GM12873 (cell line): ENCODE data around the gene BCL11A.

Experiments used
- TF ChIP-seq, protein P1 (sequence below): IDR thresholded peaks from 2 replicates; pipeline ENCODE4 v1.5.1; 2012; ENCODE audit warnings: low read depth, mild to moderate bottlenecking, moderate library complexity, low read length, control low read depth; ENCODE audit not compliant: insufficient read depth; ENCODE audit errors: missing control alignments

The BCL11A gene

GRCh38 chr2:60570251-60570650, 16.8 kb upstream of the BCL11A start:
- TF ChIP-seq, protein P1, sequence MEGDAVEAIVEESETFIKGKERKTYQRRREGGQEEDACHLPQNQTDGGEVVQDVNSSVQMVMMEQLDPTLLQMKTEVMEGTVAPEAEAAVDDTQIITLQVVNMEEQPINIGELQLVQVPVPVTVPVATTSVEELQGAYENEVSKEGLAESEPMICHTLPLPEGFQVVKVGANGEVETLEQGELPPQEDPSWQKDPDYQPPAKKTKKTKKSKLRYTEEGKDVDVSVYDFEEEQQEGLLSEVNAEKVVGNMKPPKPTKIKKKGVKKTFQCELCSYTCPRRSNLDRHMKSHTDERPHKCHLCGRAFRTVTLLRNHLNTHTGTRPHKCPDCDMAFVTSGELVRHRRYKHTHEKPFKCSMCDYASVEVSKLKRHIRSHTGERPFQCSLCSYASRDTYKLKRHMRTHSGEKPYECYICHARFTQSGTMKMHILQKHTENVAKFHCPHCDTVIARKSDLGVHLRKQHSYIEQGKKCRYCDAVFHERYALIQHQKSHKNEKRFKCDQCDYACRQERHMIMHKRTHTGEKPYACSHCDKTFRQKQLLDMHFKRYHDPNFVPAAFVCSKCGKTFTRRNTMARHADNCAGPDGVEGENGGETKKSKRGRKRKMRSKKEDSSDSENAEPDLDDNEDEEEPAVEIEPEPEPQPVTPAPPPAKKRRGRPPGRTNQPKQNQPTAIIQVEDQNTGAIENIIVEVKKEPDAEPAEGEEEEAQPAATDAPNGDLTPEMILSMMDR = no peak

DNA sequence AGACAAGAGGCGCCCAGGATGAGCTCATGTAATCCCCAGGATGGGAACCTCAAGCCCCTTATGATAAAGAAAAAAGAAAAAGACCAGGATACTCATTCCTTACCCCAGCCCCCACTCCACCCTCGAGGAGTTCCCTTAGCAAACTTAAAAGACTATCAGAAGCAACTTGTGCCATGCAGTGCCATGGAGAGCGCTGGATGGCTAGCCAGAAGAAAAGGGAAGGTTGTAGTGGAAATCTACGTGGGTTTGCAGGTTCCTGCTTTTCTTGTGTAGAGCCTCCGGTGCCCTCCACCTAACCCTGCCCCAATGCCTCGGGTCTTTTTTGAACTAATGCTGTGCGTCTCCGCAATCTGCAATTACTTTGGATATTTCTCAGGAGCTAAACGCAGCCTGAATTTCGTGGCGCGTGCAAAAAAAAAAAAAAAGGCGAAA, 16.2 kb upstream of the BCL11A start:
- TF ChIP-seq, protein P1 = no peak

DNA sequence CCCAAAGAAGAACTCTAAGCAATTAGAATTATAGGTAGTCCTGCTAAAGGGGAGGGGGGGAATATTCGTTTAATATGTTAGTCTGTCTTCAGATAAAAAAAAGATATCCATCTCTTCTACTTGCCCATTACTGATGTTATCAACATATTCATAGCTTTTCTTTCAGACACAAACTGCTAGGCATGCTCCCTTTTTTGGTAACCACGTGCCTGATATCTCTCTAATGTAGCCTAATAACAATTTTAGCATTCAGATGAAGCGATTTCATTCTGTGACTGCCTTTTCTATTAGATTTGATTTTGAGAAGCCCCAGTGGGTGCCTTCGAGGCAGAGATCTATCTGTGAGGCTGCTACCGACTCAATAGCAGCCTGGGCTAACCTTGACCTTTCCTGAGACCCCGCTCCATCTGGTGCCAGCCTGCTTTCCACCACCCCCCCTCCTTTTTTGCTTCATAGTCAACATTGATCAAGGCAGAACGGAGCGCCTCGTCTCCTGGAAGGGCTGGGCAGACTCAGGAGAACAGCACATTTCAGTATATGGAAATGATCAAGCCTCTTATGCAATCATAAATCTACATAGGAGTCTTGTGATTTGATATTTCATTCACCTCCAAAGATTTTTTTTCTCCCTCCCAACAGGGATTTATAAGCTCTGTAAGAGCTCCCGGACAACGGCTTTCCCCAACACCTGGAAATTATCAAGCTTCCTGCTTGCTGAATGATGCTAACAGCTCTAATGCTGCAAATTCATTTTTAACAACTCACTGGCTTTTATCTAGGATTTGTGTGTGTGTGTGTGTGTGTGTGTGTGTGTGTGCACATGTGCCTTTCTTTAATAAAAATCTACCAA, 14.7 kb upstream of the BCL11A start:
- TF ChIP-seq, protein P1 = no peak

DNA sequence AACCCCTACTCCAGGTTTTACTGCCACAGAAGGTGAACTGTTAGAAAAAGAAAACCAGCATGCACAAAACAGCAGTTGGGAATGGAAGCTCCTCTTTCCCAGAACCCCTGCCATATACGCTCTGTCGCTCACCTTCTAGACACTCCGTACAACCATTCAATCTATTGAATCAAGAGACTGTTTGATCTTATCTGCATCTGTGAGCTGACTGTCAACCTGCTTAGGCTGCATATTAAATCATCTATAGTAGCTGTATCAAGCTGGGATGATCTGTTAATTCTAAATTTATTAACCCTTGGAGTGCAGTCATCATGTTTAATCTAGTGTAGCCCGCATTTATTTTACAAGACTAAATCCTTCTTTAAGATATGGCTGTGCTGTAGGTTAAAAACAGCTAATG, 13.6 kb upstream of the BCL11A start:
- TF ChIP-seq, protein P1 = no peak

DNA sequence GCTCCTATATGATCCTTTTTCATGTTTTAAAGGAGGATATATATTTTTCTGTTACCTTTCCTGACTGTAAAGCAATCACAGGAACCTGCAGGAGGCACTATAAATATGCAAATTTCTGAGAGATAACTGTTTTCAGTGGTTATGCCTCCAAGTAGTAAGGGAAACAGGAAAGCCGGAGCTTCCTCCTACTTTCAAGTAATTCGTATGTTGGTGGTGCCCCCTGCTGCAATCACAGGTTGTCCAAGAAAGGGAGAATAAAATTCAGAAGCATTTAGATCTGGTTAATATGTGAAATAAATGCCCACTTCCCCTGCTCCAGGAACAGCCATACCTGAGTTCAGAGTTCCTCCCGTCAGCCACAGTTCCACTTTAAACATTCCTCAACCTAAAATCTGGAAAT, 12.0 kb upstream of the BCL11A start:
- TF ChIP-seq, protein P1 = peak; percentile 36

DNA sequence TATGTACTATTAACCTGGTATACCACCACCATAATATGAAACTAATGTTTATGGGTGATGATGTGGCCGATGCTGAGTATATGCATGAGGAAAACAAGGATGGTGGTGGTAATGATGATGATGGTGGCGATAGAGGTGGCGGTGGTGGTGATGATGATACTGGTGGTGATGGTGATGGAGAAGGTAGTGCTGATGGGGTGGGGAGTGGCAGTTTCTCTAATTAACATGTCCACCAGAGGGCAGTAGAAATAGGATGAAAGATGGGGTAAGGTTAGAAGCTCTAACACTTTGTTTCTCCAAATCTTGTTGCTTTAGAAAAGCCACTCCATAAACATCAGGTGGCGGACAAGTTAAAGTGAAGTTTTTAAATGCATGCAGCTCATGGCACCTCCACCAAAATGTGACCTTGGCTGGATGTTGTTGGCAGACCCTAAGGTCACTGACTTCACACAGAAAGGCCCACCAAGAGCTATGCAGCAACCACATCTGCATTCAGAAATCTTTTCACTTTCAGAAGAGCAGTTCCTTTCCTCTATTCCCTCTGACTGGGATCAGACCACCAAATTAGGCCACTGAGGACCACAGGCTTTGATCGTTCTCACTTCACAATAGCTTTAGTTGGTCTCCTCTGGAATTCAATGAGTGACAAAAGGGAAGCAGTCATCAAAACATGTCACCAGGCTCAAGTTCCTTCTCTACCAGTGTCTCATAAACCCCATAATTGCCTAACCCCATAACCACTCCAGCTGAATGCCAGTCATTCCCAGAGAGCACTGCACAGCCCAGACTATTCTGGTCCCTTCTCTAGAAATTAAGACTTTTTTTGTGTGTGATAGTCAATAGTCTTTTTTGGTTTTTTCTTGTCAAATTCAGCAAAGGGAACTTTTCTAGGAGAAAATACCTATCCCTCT, 7.5 kb upstream of the BCL11A start:
- TF ChIP-seq, protein P1 = peak; percentile 65

- TF ChIP-seq, protein P1 = no peak
These were observed 6.4 kb upstream of the BCL11A start for GRCh38 chr2:60559880-60560279.
